ENCODE measurements around the gene MICB.
A peak's percentile ranks its signal among the peaks of the same experiment; 100 is the strongest.
"Not testable (repeated sequence)": the region's sequence is repeated elsewhere in the genome, so short reads cannot be mapped to it uniquely, and the experiment has no call there.

MICB gene

DNA sequence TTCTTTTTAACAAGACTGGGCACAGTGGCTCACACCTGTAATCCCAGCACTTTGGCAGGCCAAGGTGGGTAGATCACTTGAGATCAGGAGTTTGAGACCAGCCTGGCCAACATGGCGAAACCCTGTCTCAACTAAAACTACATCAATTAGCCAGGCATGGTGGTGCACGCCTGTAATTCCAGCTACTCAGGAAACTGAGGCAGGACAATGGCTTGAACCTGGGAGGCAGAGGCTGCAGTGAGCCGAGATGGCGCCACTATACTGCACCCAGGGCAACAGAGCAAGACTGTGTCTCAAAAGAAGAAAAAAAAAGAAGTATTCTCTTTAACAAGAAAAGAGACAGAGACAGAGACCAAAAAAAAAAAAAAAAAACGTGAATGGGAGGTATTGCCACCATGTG is 38.1 kb upstream of the MICB start:
- H2BK120ac ChIP-seq (ENCODE audit: insufficient read depth, low read length, poor library complexity); H3K4me3 ChIP-seq (ENCODE audit: low read depth, low read length); H3K27me3 ChIP-seq (ENCODE audit: insufficient read depth, low read length); H3K79me2 ChIP-seq (ENCODE audit: control insufficient read depth, insufficient read depth, low read length, poor library complexity); H3K9ac ChIP-seq (ENCODE audit: low read length); H2BK5ac ChIP-seq (ENCODE audit: low read depth, low read length, poor library complexity); H3K36me3 ChIP-seq (ENCODE audit: control insufficient read depth in 1 of 2, insufficient read depth in 2 of 2, low read length in 2 of 2); H3K23ac ChIP-seq (ENCODE audit: low read length); H3K9me3 ChIP-seq (ENCODE audit: insufficient read depth, low read depth, low read length); H2BK12ac ChIP-seq (ENCODE audit: low read length); H2AFZ ChIP-seq (ENCODE audit: insufficient read depth, low read length, poor library complexity); H4K91ac ChIP-seq (ENCODE audit: low read depth, low read length); H3K18ac ChIP-seq (ENCODE audit: low read length); H3K4me2 ChIP-seq (ENCODE audit: low read length); H3K27ac ChIP-seq (ENCODE audit: low read depth, low read length); H3K14ac ChIP-seq (ENCODE audit: low read length); H3K4ac ChIP-seq (ENCODE audit: low read depth, low read length); H2AK5ac ChIP-seq (ENCODE audit: low read length); DNase-seq; H4K12ac ChIP-seq (ENCODE audit: low read depth, low read length); H3K79me1 ChIP-seq (ENCODE audit: low read length); H3K4me1 ChIP-seq (ENCODE audit: control insufficient read depth in 1 of 2, insufficient read depth in 2 of 2, low read length in 2 of 2); H4K8ac ChIP-seq (ENCODE audit: low read depth, low read length): not testable (repeated sequence)
- no CpG with 5 or more reads among the region's 5 CpGs for WGBS (ENCODE audit: extremely low coverage, insufficient coverage, insufficient read length)

GRCh38 chr6:31460361-31461025 is 37.5 kb upstream of the MICB start:
- no peak overlapping the region for H3K4ac ChIP-seq (ENCODE audit: low read depth, low read length)
- peak in 1 of 2 donors; percentile 10 for DNase-seq
- no peaks in the 10 kb centered on the region for H3K36me3 ChIP-seq (ENCODE audit: control insufficient read depth in 1 of 2, insufficient read depth in 2 of 2, low read length in 2 of 2)
- H2BK5ac ChIP-seq (ENCODE audit: low read depth, low read length, poor library complexity), result no peak overlapping the region
- H3K4me3 ChIP-seq (ENCODE audit: low read depth, low read length), result no peak overlapping the region
- H3K4me2 ChIP-seq (ENCODE audit: low read length), result no peak overlapping the region
- H3K79me2 ChIP-seq (ENCODE audit: control insufficient read depth, insufficient read depth, low read length, poor library complexity), result no peaks in the 10 kb centered on the region
- no peak overlapping the region for H2BK120ac ChIP-seq (ENCODE audit: insufficient read depth, low read length, poor library complexity)
- no peak overlapping the region for H2BK12ac ChIP-seq (ENCODE audit: low read length)
- no peak overlapping the region for H4K12ac ChIP-seq (ENCODE audit: low read depth, low read length)
- H3K79me1 ChIP-seq (ENCODE audit: low read length), result no peaks in the 10 kb centered on the region
- no peak overlapping the region for H3K23ac ChIP-seq (ENCODE audit: low read length)
- no peak overlapping the region for H3K9ac ChIP-seq (ENCODE audit: low read length)
- H3K14ac ChIP-seq (ENCODE audit: low read length), result no peak overlapping the region
- peaks cover 3 to 5% of the 10 kb centered on the region in 2 experiments for H3K4me1 ChIP-seq (ENCODE audit: control insufficient read depth in 1 of 2, insufficient read depth in 2 of 2, low read length in 2 of 2)
- H4K91ac ChIP-seq (ENCODE audit: low read depth, low read length), result no peak overlapping the region
- H3K27me3 ChIP-seq (ENCODE audit: insufficient read depth, low read length), result no peaks in the 10 kb centered on the region
- no peak overlapping the region for H4K8ac ChIP-seq (ENCODE audit: low read depth, low read length)
- H2AFZ ChIP-seq (ENCODE audit: insufficient read depth, low read length, poor library complexity), result no peak overlapping the region
- H2AK5ac ChIP-seq (ENCODE audit: low read length), result no peak overlapping the region
- peaks cover 2% of the 10 kb centered on the region for H3K9me3 ChIP-seq (ENCODE audit: insufficient read depth, low read depth, low read length)
- WGBS (ENCODE audit: extremely low coverage, insufficient coverage, insufficient read length), result no CpG with 5 or more reads among the region's 5 CpGs
- no peak overlapping the region for H3K18ac ChIP-seq (ENCODE audit: low read length)
- H3K27ac ChIP-seq (ENCODE audit: low read depth, low read length), result no peak overlapping the region

GRCh38 chr6:31462026-31462963 is 35.6 kb upstream of the MICB start:
- Histone ChIP-seq H2BK12ac (ENCODE audit: low read length) (no peak overlapping the region), H2BK5ac (ENCODE audit: low read depth, low read length, poor library complexity) (no peak overlapping the region), H3K9ac (ENCODE audit: low read length) (no peak overlapping the region), H3K36me3 (ENCODE audit: control insufficient read depth in 1 of 2, insufficient read depth in 2 of 2, low read length in 2 of 2) (no peaks in the 10 kb centered on the region), H3K4me3 (ENCODE audit: low read depth, low read length) (no peak overlapping the region), H3K23ac (ENCODE audit: low read length) (no peak overlapping the region), H2BK120ac (ENCODE audit: insufficient read depth, low read length, poor library complexity) (no peak overlapping the region), H4K8ac (ENCODE audit: low read depth, low read length) (peak overlapping the region; percentile 45), H2AK5ac (ENCODE audit: low read length) (no peak overlapping the region), H3K4me2 (ENCODE audit: low read length) (peak overlapping the region; percentile 59), H3K18ac (ENCODE audit: low read length) (no peak overlapping the region), H4K91ac (ENCODE audit: low read depth, low read length) (no peak overlapping the region), H3K27me3 (ENCODE audit: insufficient read depth, low read length) (no peaks in the 10 kb centered on the region), H3K79me1 (ENCODE audit: low read length) (no peaks in the 10 kb centered on the region), H3K9me3 (ENCODE audit: insufficient read depth, low read depth, low read length) (peaks cover 2% of the 10 kb centered on the region), H3K27ac (ENCODE audit: low read depth, low read length) (no peak overlapping the region), H3K14ac (ENCODE audit: low read length) (no peak overlapping the region), H3K4me1 (ENCODE audit: control insufficient read depth in 1 of 2, insufficient read depth in 2 of 2, low read length in 2 of 2) (peaks cover 3 to 5% of the 10 kb centered on the region in 2 experiments), H2AFZ (ENCODE audit: insufficient read depth, low read length, poor library complexity) (peak overlapping the region; percentile 40), H3K4ac (ENCODE audit: low read depth, low read length) (no peak overlapping the region), H4K12ac (ENCODE audit: low read depth, low read length) (no peak overlapping the region), H3K79me2 (ENCODE audit: control insufficient read depth, insufficient read depth, low read length, poor library complexity) (no peaks in the 10 kb centered on the region)
- DNase-seq, result no peak
- no CpG with 5 or more reads among the region's 11 CpGs for WGBS (ENCODE audit: extremely low coverage, insufficient coverage, insufficient read length)

GRCh38 chr6:31462964-31463870 is 34.7 kb upstream of the MICB start:
- Histone ChIP-seq H4K8ac (ENCODE audit: low read depth, low read length) (peak overlapping the region; percentile 51), H4K91ac (ENCODE audit: low read depth, low read length) (no peak overlapping the region), H3K9me3 (ENCODE audit: insufficient read depth, low read depth, low read length) (peaks cover 2% of the 10 kb centered on the region), H3K79me1 (ENCODE audit: low read length) (no peaks in the 10 kb centered on the region), H2BK12ac (ENCODE audit: low read length) (no peak overlapping the region), H3K36me3 (ENCODE audit: control insufficient read depth in 1 of 2, insufficient read depth in 2 of 2, low read length in 2 of 2) (no peaks in the 10 kb centered on the region), H3K18ac (ENCODE audit: low read length) (no peak overlapping the region), H2BK120ac (ENCODE audit: insufficient read depth, low read length, poor library complexity) (no peak overlapping the region), H3K4ac (ENCODE audit: low read depth, low read length) (no peak overlapping the region), H3K9ac (ENCODE audit: low read length) (no peak overlapping the region), H3K79me2 (ENCODE audit: control insufficient read depth, insufficient read depth, low read length, poor library complexity) (no peaks in the 10 kb centered on the region), H3K23ac (ENCODE audit: low read length) (no peak overlapping the region), H3K27ac (ENCODE audit: low read depth, low read length) (no peak overlapping the region), H3K27me3 (ENCODE audit: insufficient read depth, low read length) (no peaks in the 10 kb centered on the region), H3K4me3 (ENCODE audit: low read depth, low read length) (no peak overlapping the region), H2AFZ (ENCODE audit: insufficient read depth, low read length, poor library complexity) (peak overlapping the region; percentile 40), H3K14ac (ENCODE audit: low read length) (no peak overlapping the region), H4K12ac (ENCODE audit: low read depth, low read length) (no peak overlapping the region), H2BK5ac (ENCODE audit: low read depth, low read length, poor library complexity) (no peak overlapping the region), H3K4me2 (ENCODE audit: low read length) (peak overlapping the region; percentile 59), H3K4me1 (ENCODE audit: control insufficient read depth in 1 of 2, insufficient read depth in 2 of 2, low read length in 2 of 2) (peaks cover 3 to 5% of the 10 kb centered on the region in 2 experiments), H2AK5ac (ENCODE audit: low read length) (no peak overlapping the region)
- no CpG with 5 or more reads among the region's 29 CpGs for WGBS (ENCODE audit: extremely low coverage, insufficient coverage, insufficient read length)
- peak; percentile 77 to 78 for DNase-seq

Data from trophoblast cell (in vitro differentiated cells and primary cell).